Measurements from ENCODE around the gene OTOS. TPM values are rescaled to one million over a fixed set of nuclear protein-coding genes. Genes with fewer than 3 reads are reported as not detected.

The OTOS gene
- total and polyA plus RNA-seq, 5 experiments from 2014 or later, result not detected

GRCh38 chr2:240129311-240129710, 11.1 kb downstream of the OTOS start:
- H3K4me1 Mint-ChIP-seq, result peaks cover 2 to 9% (median 7%) of the 10 kb centered on the region in 4 donors

GRCh38 chr2:240128608-240129145, 11.8 kb downstream of the OTOS start:
- DNase-seq, result no peak
- Mint-ChIP-seq H3K27me3 (no peaks in the 10 kb centered on the region), H3K36me3 (peaks cover 0 to 59% (median 30%) of the 10 kb centered on the region in 3 donors), H3K27ac (peak overlapping the region in 1 of 10 donors; percentile 55), H3K9me3 (no peaks in the 10 kb centered on the region), H3K4me3 (no peak overlapping the region), H3K4me1 (peaks cover 0 to 5% (median 4%) of the 10 kb centered on the region in 4 donors)
- POLR2A ChIA-PET, result no interaction called here
- ATAC-seq, result no peak

More at GRCh38 chr2:240129311-240129710, 11.1 kb downstream of the OTOS start:
- H3K27me3 Mint-ChIP-seq, result no peaks in the 10 kb centered on the region
- no peak for ATAC-seq
- POLR2A ChIA-PET, result no interaction called here
- no peak overlapping the region for H3K4me3 Mint-ChIP-seq
- no peak for DNase-seq
- peak overlapping the region in 1 of 10 donors; percentile 37 for H3K27ac Mint-ChIP-seq
- peaks cover 0 to 65% (median 30%) of the 10 kb centered on the region in 3 donors for H3K36me3 Mint-ChIP-seq
- no peaks in the 10 kb centered on the region for H3K9me3 Mint-ChIP-seq

- Mint-ChIP-seq H3K9me3 (no peaks in the 10 kb centered on the region), H3K36me3 (peaks cover 0 to 53% (median 30%) of the 10 kb centered on the region in 3 donors), H3K27me3 (no peaks in the 10 kb centered on the region), H3K27ac (peak overlapping the region in 1 of 10 donors; percentile 55), H3K4me1 (peaks cover 0 to 3% (median under 1%) of the 10 kb centered on the region in 4 donors), H3K4me3 (no peak overlapping the region)
- POLR2A ChIA-PET, result no interaction called here
- no peak for ATAC-seq
- no peak for DNase-seq
These were observed 12.4 kb downstream of the OTOS start for GRCh38 chr2:240127911-240128607.

GRCh38 chr2:240127191-240127750, 13.2 kb downstream of the OTOS start:
- Mint-ChIP-seq H3K4me1 (peaks cover 0 to 3% (median under 1%) of the 10 kb centered on the region in 4 donors), H3K27me3 (no peaks in the 10 kb centered on the region), H3K27ac (peak overlapping the region in 1 of 10 donors; percentile 5), H3K4me3 (no peak overlapping the region), H3K9me3 (no peaks in the 10 kb centered on the region), H3K36me3 (peaks cover 0 to 47% (median 30%) of the 10 kb centered on the region in 3 donors)
- ATAC-seq (no peak), DNase-seq (no peak)
- POLR2A ChIA-PET, result no interaction called here

GRCh38 chr2:240126731-240127130, 13.7 kb downstream of the OTOS start:
- Mint-ChIP-seq H3K27me3 (peaks cover 0 to under 1% (median 0%) of the 10 kb centered on the region in 5 donors), H3K36me3 (peaks cover 0 to 42% (median 30%) of the 10 kb centered on the region in 3 donors), H3K4me1 (peaks cover 0 to 2% (median under 1%) of the 10 kb centered on the region in 4 donors), H3K9me3 (no peaks in the 10 kb centered on the region), H3K4me3 (no peak overlapping the region), H3K27ac (no peak overlapping the region)
- POLR2A ChIA-PET, result no interaction called here
- no peak for ATAC-seq
- DNase-seq, result no peak

- H3K4me3 Mint-ChIP-seq, result no peak overlapping the region
- H3K36me3 Mint-ChIP-seq, result peaks cover 0 to 32% (median 25%) of the 10 kb centered on the region in 3 donors
- H3K4me1 Mint-ChIP-seq, result peaks cover 0 to 2% (median 0%) of the 10 kb centered on the region in 4 donors
- H3K27me3 Mint-ChIP-seq, result peaks cover 0 to 2% (median 0%) of the 10 kb centered on the region in 5 donors
- DNase-seq (no peak), ATAC-seq (no peak)
- no peaks in the 10 kb centered on the region for H3K9me3 Mint-ChIP-seq
- no peak overlapping the region for H3K27ac Mint-ChIP-seq
- POLR2A ChIA-PET, result no interaction called here
These were observed 14.7 kb downstream of the OTOS start for GRCh38 chr2:240125742-240126141.

- no peaks in the 10 kb centered on the region for H3K9me3 Mint-ChIP-seq
- ATAC-seq, result no peak
- no peak overlapping the region for H3K4me3 Mint-ChIP-seq
- peaks cover 0 to 1% (median 0%) of the 10 kb centered on the region in 4 donors for H3K4me1 Mint-ChIP-seq
- no peak for DNase-seq
- H3K36me3 Mint-ChIP-seq, result peaks cover 0 to 21% (median 15%) of the 10 kb centered on the region in 3 donors
- POLR2A ChIA-PET, result no interaction called here
- H3K27me3 Mint-ChIP-seq, result peaks cover 0 to 2% (median 0%) of the 10 kb centered on the region in 5 donors
- H3K27ac Mint-ChIP-seq, result no peak overlapping the region
These were observed 15.8 kb downstream of the OTOS start for GRCh38 chr2:240124651-240125030.

- Mint-ChIP-seq H3K27me3 (peaks cover 0 to 5% (median 3%) of the 10 kb centered on the region in 5 donors), H3K27ac (no peak overlapping the region), H3K36me3 (peaks cover 0 to 18% (median 12%) of the 10 kb centered on the region in 3 donors), H3K9me3 (peaks cover 0 to 4% (median 0%) of the 10 kb centered on the region in 9 donors), H3K4me3 (no peak overlapping the region), H3K4me1 (no peaks in the 10 kb centered on the region)
- no peak for ATAC-seq
- DNase-seq, result no peak
- POLR2A ChIA-PET, result no interaction called here
These were observed 16.4 kb downstream of the OTOS start for GRCh38 chr2:240123821-240124650.

GRCh38 chr2:240121675-240122074, 18.8 kb downstream of the OTOS start:
- H3K4me1 Mint-ChIP-seq, result no peaks in the 10 kb centered on the region
- H3K36me3 Mint-ChIP-seq, result peaks cover 4 to 10% (median 5%) of the 10 kb centered on the region in 3 donors
- POLR2A ChIA-PET, result no interaction called here
- peaks cover 0 to 6% (median 0%) of the 10 kb centered on the region in 9 donors for H3K9me3 Mint-ChIP-seq
- no peak overlapping the region for H3K4me3 Mint-ChIP-seq
- no peak overlapping the region for H3K27ac Mint-ChIP-seq
- H3K27me3 Mint-ChIP-seq, result peaks cover 0 to 5% (median 3%) of the 10 kb centered on the region in 5 donors
- DNase-seq (no peak), ATAC-seq (no peak)

- peaks cover 0 to 6% (median 0%) of the 10 kb centered on the region in 9 donors for H3K9me3 Mint-ChIP-seq
- no peak for DNase-seq
- POLR2A ChIA-PET, result no interaction called here
- peaks cover 4 to 6% (median 5%) of the 10 kb centered on the region in 3 donors for H3K36me3 Mint-ChIP-seq
- peaks cover under 1 to 7% (median 5%) of the 10 kb centered on the region in 5 donors for H3K27me3 Mint-ChIP-seq
- no peak overlapping the region for H3K27ac Mint-ChIP-seq
- no peak overlapping the region for H3K4me3 Mint-ChIP-seq
- H3K4me1 Mint-ChIP-seq, result no peaks in the 10 kb centered on the region
- ATAC-seq, result no peak
These were observed 19.3 kb downstream of the OTOS start for GRCh38 chr2:240121190-240121589.

- POLR2A ChIA-PET, result no interaction called here
- no peak overlapping the region for H3K27ac Mint-ChIP-seq
- peaks cover 0 to 5% (median 0%) of the 10 kb centered on the region in 9 donors for H3K9me3 Mint-ChIP-seq
- peaks cover 0 to 5% (median 0%) of the 10 kb centered on the region in 3 donors for H3K36me3 Mint-ChIP-seq
- H3K27me3 Mint-ChIP-seq, result peaks cover 15 to 54% (median 22%) of the 10 kb centered on the region in 5 donors
- DNase-seq, result no peak
- no peak for ATAC-seq
- no peaks in the 10 kb centered on the region for H3K4me1 Mint-ChIP-seq
- no peak overlapping the region for H3K4me3 Mint-ChIP-seq
These were observed 26.2 kb downstream of the OTOS start for GRCh38 chr2:240114233-240114632.

GRCh38 chr2:240112914-240113690, 27.4 kb downstream of the OTOS start:
- H3K9me3 Mint-ChIP-seq, result peaks cover 0 to 4% (median 0%) of the 10 kb centered on the region in 9 donors
- peaks cover 15 to 60% (median 22%) of the 10 kb centered on the region in 5 donors for H3K27me3 Mint-ChIP-seq
- H3K4me1 Mint-ChIP-seq, result no peaks in the 10 kb centered on the region
- H3K36me3 Mint-ChIP-seq, result peaks cover 0 to 4% (median 0%) of the 10 kb centered on the region in 3 donors
- H3K27ac Mint-ChIP-seq, result no peak overlapping the region
- DNase-seq (no peak), ATAC-seq (no peak)
- POLR2A ChIA-PET, result no interaction called here
- H3K4me3 Mint-ChIP-seq, result no peak overlapping the region

Data from naive thymus-derived CD8-positive, alpha-beta T cell (primary cell).